HG03139 (cell line): ENCODE results near the gene TNFRSF19.
"Not testable (repeated sequence)": the region's sequence is repeated elsewhere in the genome, so short reads cannot be mapped to it uniquely, and the experiment has no call there.

ENCODE experiments used
- ATAC-seq: cut with Tn5 transposase; IDR thresholded peaks from one replicate; pipeline ENCODE4 v1.9.1; 2021; ENCODE audit not compliant: unreplicated experiment

Gene TNFRSF19

DNA sequence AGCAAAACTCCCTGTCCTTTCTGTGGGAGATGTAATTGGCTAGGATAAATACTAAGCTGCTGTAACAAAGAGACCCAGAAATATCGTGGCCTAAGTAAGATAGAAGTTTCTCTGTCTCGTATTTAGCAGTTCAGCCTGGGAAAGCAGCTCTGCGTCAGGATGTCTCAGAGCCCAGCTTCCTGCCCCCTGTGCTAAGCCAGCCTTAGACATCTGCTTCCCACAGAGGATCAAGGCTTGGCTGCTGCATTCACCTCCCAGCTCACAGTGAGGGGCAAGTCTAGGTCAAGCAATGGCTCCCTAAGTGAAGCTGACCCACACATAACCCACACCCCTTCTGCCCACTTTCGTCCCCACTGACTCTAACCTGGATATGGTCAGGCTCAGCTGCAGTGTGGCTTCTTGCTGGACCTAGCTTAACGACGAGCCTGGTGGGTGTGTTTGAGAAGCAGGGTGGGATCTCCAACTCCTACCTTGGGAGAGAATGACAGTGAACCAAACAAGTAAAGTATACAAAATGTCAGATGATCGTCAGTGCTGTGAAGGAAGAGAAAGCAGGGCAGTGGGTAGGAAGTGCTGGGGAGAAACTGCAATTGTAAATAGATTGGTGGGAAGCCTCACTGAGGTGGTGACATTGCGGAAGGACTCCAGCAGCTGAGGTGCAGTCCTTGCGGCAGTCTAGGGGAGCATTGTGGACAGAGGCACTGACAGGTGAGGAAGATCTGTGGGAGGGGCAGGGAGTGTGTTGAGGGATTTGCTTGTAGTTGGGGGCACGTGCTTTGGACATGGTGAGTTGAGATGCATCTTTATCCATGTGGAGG lies 82.9 kb downstream of the TNFRSF19 start:
- ATAC-seq, result no peak

GRCh38 chr13:23654111-23655110 lies 84.2 kb downstream of the TNFRSF19 start:
- no peak for ATAC-seq

DNA sequence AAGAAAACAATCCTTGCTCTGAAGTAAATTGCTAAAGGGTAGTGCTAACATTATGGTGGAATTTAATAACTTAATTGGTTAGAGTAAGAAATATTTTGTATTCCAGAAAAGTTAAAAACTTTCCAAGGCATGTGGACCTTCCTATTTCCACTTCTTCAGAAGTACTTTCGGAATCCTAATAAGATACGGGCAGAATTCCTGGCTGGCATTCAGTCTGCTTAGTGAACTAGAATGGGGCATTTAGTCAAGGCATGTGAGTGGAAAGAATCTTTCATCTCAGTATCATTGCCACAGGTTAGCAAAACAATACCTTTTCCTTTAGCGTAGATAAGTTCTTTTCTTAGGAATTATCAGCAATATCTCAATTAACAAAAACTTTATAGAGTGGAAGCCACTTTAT lies 85.1 kb downstream of the TNFRSF19 start:
- no peak for ATAC-seq

DNA sequence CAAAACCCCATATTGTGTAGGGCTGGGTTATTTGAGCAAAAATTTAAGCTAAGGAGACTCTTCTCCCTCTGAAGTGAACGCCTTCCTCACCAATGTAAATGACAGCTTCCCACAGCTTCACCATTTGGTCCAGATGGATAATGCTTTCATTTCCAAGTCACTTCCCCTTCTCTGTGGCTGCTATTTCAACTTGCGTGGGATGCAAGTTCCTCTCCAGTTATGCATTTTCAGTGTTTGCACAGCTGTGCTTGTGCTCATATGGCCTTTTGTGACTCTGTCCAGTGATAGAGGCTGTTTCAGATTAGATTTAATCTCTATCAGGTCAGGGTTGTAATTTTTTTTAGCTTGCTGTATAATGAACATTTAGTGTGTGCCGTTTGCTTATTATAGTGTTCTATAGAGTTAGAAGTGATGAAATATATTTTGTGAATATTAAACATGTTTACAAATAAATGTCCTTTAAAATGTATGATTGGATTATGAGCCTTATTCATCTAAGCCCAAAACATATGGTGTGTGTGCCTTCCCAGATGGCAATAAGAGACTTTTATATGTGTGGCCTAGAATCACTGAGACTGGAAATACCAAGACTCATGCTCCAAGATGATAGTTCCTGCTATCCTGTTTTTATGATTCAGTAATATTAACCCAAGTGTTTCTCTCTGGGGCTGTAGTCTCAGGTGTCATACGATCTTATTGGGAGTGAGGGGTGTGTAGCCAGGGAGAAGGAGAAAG lies 86.6 kb downstream of the TNFRSF19 start:
- ATAC-seq, result no peak

DNA sequence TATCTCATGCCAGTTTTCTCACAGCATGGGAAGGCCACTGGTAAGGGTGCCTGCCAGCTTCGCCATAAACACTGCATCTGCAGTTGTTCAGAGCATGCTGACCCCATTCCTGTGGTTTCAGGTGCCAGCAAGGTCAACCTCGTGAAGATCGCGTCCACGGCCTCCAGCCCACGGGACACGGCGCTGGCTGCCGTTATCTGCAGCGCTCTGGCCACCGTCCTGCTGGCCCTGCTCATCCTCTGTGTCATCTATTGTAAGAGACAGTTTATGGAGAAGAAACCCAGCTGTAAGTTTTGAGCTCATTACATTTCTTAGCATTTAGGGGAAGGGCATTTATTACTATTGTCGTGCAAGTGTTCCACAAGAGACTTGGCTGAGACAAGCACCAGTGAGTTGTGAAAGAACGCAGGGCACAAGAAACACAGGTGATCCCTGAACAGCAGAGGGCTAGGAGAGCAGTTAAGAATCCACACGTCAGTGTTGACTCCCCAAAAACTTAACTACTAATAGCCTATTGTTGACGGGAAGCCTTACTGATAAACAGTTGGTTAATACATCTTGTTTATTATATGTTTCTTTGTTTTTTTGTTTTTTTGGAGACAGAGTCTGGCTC lies 88.8 kb downstream of the TNFRSF19 start:
- no peak for ATAC-seq

- ATAC-seq, result no peak
These were observed 90.0 kb downstream of the TNFRSF19 start for GRCh38 chr13:23660249-23660648.

DNA sequence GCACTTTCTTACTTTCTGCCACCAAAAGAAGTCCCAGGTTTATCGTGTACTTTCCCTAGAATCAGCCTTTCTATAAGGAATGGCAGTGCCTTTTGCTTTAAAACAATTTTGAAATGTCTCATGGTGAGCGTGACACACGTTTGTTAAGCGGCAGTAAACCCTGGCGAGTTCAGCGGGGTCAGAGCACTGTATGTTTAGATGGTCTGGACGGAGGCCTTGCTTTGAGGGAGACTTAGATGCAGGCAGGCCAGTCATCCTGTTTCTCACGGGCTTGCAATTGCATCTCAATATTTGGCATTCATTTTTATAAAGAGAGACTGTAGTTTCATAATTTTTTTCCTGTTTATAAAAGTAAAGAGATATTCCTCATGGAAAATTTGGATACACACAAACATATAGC lies 96.4 kb downstream of the TNFRSF19 start:
- ATAC-seq, result no peak

- ATAC-seq, result no peak
These were observed 97.5 kb downstream of the TNFRSF19 start for GRCh38 chr13:23667750-23668149.

DNA sequence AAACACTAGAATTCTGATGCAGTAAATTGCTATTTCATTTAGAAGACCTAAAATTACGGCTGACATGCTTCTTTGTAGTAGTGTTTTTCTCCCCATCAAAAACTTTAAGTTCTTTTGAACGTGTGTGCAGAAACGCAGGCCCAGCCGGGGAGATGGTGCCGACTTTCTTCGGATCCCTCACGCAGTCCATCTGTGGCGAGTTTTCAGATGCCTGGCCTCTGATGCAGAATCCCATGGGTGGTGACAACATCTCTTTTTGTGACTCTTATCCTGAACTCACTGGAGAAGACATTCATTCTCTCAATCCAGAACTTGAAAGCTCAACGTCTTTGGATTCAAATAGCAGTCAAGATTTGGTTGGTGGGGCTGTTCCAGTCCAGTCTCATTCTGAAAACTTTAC lies 98.3 kb downstream of the TNFRSF19 start:
- ATAC-seq, result no peak

DNA sequence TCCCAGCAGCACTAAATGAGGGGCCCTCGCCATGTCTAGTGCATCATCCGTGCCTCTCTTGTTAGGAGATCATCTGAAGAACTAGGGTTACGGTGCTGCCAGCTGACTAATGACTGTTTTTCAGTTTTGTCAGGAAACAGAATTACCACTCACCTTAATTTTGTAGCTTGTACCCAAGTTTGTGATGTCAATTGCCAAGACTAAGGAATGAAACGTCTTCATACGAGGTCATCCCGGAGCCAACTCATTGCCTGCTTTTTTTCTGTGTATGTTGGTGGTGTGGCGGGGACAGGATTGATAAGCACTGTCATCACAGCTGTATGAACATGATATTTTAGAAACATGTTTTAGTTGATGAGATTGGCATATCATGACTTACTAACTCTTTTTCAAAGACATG lies 100.6 kb downstream of the TNFRSF19 start:
- no peak for ATAC-seq

- no peak for ATAC-seq
These were observed 101.2 kb downstream of the TNFRSF19 start for GRCh38 chr13:23671377-23671776.

- ATAC-seq, result no peak
These were observed 101.7 kb downstream of the TNFRSF19 start for GRCh38 chr13:23671897-23672296.

DNA sequence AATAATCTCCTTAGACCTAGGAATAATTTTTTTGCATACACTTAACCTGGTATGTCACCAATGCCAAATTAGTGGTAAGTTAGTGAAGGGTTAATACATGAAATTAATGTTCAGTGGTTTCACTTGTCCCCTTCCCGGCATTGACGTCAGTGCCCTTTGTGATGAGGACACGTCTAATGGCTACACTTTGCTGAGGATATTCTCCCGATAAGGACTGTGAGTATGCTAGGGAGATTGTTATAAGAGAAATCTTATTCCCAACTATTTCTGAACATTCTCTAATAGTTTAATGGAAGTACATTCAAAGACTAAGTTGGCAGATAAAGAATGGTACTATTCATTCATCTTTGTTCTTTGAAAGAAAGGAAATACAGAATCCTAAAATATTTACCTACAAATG lies 102.4 kb downstream of the TNFRSF19 start:
- ATAC-seq, result no peak

DNA sequence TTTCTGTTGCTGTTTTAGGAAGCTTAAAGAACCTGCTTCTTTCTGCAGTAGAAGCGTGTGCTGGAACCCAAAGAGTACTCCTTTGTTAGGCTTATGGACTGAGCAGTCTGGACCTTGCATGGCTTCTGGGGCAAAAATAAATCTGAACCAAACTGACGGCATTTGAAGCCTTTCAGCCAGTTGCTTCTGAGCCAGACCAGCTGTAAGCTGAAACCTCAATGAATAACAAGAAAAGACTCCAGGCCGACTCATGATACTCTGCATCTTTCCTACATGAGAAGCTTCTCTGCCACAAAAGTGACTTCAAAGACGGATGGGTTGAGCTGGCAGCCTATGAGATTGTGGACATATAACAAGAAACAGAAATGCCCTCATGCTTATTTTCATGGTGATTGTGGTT lies 103.1 kb downstream of the TNFRSF19 start:
- ATAC-seq, result no peak

DNA sequence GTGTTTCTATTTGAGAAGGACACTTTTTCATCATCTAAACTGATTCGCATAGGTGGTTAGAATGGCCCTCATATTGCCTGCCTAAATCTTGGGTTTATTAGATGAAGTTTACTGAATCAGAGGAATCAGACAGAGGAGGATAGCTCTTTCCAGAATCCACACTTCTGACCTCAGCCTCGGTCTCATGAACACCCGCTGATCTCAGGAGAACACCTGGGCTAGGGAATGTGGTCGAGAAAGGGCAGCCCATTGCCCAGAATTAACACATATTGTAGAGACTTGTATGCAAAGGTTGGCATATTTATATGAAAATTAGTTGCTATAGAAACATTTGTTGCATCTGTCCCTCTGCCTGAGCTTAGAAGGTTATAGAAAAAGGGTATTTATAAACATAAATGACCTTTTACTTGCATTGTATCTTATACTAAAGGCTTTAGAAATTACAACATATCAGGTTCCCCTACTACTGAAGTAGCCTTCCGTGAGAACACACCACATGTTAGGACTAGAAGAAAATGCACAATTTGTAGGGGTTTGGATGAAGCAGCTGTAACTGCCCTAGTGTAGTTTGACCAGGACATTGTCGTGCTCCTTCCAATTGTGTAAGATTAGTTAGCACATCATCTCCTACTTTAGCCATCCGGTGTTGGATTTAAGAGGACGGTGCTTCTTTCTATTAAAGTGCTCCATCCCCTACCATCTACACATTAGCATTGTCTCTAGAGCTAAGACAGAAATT lies 103.8 kb downstream of the TNFRSF19 start:
- no peak for ATAC-seq

GRCh38 chr13:23674795-23675640 lies 104.8 kb downstream of the TNFRSF19 start:
- ATAC-seq, result no peak

DNA sequence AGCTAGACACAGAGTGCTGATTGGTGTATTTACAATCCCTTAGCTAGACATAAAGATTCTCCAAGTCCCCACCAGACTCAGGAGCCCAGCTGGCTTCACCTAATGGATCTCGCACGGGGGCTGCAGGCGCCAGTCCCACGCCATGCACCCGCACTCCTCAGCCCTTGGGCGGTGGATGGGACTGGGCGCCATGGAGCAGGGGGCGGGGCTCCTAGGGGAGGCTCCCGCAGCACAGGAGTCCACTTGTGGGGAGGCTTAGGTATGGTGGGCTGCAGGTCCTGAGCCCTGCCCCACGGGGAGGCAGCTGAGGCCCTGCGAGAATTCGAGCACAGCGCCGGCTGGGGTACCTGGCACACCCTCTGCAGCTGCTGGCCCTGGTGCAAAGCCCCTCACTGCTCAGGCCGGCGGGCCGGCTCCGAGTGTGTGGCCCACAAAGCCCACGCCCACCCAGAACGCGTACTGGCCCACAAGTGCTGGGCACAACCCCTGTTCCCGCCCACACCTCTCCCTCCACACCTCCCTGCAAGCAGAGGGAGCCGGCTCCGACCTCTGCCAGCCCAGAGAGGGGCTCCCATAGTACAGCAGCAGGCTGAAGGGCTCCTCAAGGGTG lies 107.6 kb downstream of the TNFRSF19 start:
- ATAC-seq, result not testable (repeated sequence)

DNA sequence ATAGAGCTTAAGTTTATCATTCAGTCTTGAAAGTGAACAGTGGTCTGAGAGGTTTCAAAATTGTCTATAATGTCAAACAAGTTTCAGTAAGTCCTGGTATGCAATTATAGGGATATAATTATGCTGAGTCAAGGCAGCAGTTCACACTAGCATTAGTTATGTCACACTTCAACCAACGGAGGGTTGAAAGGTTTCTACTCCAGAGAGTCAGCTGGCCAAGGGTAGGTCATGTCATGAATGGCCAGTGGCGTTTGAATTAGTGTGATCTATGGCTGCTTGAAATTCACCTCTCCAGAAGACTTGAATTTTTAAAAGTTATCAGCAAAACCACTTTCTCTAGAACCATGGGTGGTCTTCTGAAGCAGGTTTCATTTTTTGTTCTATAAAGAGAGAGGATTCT lies 108.6 kb downstream of the TNFRSF19 start:
- ATAC-seq, result no peak

DNA sequence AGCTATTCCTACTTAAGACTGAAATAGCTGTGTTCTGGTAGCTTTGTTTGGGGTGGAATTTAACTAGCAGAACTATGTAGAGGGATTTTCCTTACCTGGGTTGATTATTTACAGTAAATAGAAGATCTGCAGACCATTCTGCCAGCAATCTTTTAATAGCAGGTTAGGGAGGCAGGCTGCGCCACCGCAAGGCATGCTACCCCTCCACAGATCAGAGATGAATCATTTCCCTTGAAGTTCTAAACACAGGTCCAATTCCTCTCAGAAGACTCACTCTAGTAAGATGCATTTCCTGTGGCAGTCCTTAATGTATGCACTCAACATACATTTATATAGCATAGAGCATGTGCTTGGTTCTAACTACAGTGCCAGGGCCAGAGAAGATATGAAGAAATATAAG lies 109.0 kb downstream of the TNFRSF19 start:
- no peak for ATAC-seq
